HepG2 (cell line): ENCODE data around the gene SLC17A5. TPM values are rescaled to one million over a fixed set of nuclear protein-coding genes. Genes with fewer than 3 reads are reported as not detected.

Experiments used
- FOSL2 ChIP-seq: sonication (generic); formaldehyde crosslinking; IDR thresholded peaks from 2 replicates; pipeline ENCODE4 v1.4.0; 2020; ENCODE audit warnings: missing genetic modification reagents
- HDAC6 ChIP-seq: fragments of 200-600 bp; sonication (generic); IDR thresholded peaks from 2 replicates; pipeline ENCODE4 v1.7.0; 2017; ENCODE audit warnings: mild to moderate bottlenecking, antibody characterized with exemption, low read length, low read depth
- HIC2 ChIP-seq: sonication (generic); formaldehyde crosslinking; IDR thresholded peaks from 2 replicates; pipeline ENCODE4 v1.9.0; 2022; ENCODE audit warnings: low read depth, missing genetic modification reagents
- NAIF1 ChIP-seq: sonication (generic); formaldehyde crosslinking; IDR thresholded peaks from 2 replicates; pipeline ENCODE4 v1.5.0; 2020; ENCODE audit warnings: mild to moderate bottlenecking, missing genetic modification reagents, borderline replicate concordance
- RBM39 ChIP-seq: fragments of 200-400 bp; formaldehyde crosslinking; IDR thresholded peaks from one replicate; pipeline ENCODE4 v1.6.1; 2018; ENCODE audit warnings: antibody characterized with exemption, mild to moderate bottlenecking, low read depth, low read length; ENCODE audit not compliant: poor library complexity, severe bottlenecking
- RXRB ChIP-seq: IDR thresholded peaks from 2 replicates; pipeline ENCODE4 v1.6.1; 2016; ENCODE audit warnings: borderline replicate concordance, missing genetic modification reagents, missing compliant biosample characterization
- SALL1 ChIP-seq: sonication (generic); formaldehyde crosslinking; IDR thresholded peaks from 2 replicates; pipeline ENCODE4 v1.8.0; 2022; ENCODE audit warnings: mild to moderate bottlenecking, missing genetic modification reagents
- SOX6 ChIP-seq, 2 experiments: fragments of 450-650 bp in 1 of 2; sonication (generic) in 1 of 2; formaldehyde crosslinking in 1 of 2; IDR thresholded peaks; 2 replicates each; pipeline versions ENCODE4 v1.4.0 to v1.6.1; 2017 to 2020; ENCODE audit warnings: antibody characterized with exemption in 1 of 2, mild to moderate bottlenecking in 1 of 2, missing genetic modification reagents in 1 of 2
- STAG1 ChIP-seq: sonication (generic); formaldehyde crosslinking; IDR thresholded peaks from 2 replicates; pipeline ENCODE4 v1.4.0; 2020; ENCODE audit warnings: missing genetic modification reagents
- SYNCRIP ChIP-seq: fragments of 200-400 bp; formaldehyde crosslinking; IDR thresholded peaks from 2 replicates; pipeline ENCODE4 v1.6.1; 2018; ENCODE audit warnings: mild to moderate bottlenecking, low read depth, low read length; ENCODE audit not compliant: insufficient read depth
- ZBTB8A ChIP-seq: sonication (generic); formaldehyde crosslinking; IDR thresholded peaks from 2 replicates; pipeline ENCODE4 v1.4.0; 2020; ENCODE audit warnings: mild to moderate bottlenecking, low read depth, missing genetic modification reagents, borderline replicate concordance
- ZNF496 ChIP-seq: sonication (generic); formaldehyde crosslinking; IDR thresholded peaks from 2 replicates; pipeline ENCODE4 v1.8.1; 2023; ENCODE audit warnings: mild to moderate bottlenecking, moderate library complexity, missing genetic modification reagents; ENCODE audit not compliant: insufficient replicate concordance
- ZNF510 ChIP-seq: sonication (generic); formaldehyde crosslinking; IDR thresholded peaks from 2 replicates; pipeline ENCODE4 v1.4.0; 2020; ENCODE audit warnings: low read depth, mild to moderate bottlenecking, missing genetic modification reagents
- ZNF672 ChIP-seq: sonication (generic); formaldehyde crosslinking; IDR thresholded peaks from 2 replicates; pipeline ENCODE4 v1.8.1; 2022; ENCODE audit warnings: missing genetic modification reagents
- ZNF777 ChIP-seq: sonication (generic); formaldehyde crosslinking; IDR thresholded peaks from 2 replicates; pipeline ENCODE4 v1.4.0; 2020; ENCODE audit warnings: missing genetic modification reagents
- polyA plus RNA-seq, 8 experiments: library from polyadenylated mRNA; depleted of rRNA in 3 of 8; stranded (reverse) in 7 of 8; unstranded in 1 of 8; fragments of >200 nt; fragmentation: Illumina TruSeq in 4 of 8; extraction: Trizol in 4 of 8; gene quantifications; 2 replicates each; pipeline versions ENCODE4 v1.2.1 to v1.2.3, GENCODE V29; 2011 to 2016; ENCODE audit warnings: low read depth in 4 of 8, missing spikeins in 1 of 8, mixed read lengths in 1 of 8; ENCODE audit not compliant: insufficient read depth in 1 of 8
- total RNA-seq, 5 experiments: library from RNA; depleted of rRNA; stranded (reverse); fragments of >200 nt; fragmentation: Illumina TruSeq; extraction: Trizol; gene quantifications; 2 replicates each; pipeline ENCODE4 v1.2.3, GENCODE V29; 2016; ENCODE audit warnings: low read depth in 1 of 5
- TF ChIP-seq, protein P1 (sequence below): sonication (generic); formaldehyde crosslinking; IDR thresholded peaks from 2 replicates; pipeline ENCODE4 v1.9.0; 2021; ENCODE audit warnings: mild to moderate bottlenecking, missing genetic modification reagents
- TF ChIP-seq, protein P2 (sequence below): sonication (generic); formaldehyde crosslinking; IDR thresholded peaks from 2 replicates; pipeline ENCODE4 v1.4.0; 2020; ENCODE audit warnings: low read depth, mild to moderate bottlenecking, missing genetic modification reagents

The SLC17A5 gene
- total and polyA plus RNA-seq, 2 of the 13 experiments (the other 11 are each of a cell fraction or from before 2014, with no cell fraction given): 18.3 to 20.5 TPM

DNA sequence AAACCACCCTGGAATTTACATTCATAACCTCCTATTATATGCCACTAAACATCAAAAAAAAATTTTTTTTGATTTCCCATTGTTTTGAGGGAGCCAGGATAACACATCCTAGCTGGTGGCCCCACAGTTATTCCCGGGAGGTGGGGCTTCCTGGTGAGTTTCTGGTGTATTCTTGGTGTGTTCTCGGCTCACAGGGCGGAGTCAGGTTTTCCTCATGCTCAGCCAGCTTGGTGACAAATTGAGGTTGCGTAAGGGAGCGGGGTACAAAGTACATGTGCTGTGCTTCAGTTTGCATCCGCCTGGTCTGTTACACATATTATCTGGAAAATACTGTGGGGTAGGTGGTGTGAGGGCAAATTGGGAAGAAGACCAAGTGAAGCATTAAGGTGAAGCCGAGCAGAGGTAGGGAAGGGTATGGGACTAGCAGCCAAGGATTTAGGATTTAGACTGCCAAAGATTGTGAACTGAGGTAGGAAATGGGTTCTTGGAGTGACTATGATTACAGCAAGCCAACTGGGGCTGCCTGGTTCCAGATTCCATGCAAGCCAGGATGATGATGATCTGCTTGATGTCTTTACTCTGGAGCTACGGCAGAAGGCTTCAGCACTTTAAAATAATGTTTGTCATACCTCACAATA lies 86.7 kb downstream of the SLC17A5 start (continued):
- TF ChIP-seq, protein P1, sequence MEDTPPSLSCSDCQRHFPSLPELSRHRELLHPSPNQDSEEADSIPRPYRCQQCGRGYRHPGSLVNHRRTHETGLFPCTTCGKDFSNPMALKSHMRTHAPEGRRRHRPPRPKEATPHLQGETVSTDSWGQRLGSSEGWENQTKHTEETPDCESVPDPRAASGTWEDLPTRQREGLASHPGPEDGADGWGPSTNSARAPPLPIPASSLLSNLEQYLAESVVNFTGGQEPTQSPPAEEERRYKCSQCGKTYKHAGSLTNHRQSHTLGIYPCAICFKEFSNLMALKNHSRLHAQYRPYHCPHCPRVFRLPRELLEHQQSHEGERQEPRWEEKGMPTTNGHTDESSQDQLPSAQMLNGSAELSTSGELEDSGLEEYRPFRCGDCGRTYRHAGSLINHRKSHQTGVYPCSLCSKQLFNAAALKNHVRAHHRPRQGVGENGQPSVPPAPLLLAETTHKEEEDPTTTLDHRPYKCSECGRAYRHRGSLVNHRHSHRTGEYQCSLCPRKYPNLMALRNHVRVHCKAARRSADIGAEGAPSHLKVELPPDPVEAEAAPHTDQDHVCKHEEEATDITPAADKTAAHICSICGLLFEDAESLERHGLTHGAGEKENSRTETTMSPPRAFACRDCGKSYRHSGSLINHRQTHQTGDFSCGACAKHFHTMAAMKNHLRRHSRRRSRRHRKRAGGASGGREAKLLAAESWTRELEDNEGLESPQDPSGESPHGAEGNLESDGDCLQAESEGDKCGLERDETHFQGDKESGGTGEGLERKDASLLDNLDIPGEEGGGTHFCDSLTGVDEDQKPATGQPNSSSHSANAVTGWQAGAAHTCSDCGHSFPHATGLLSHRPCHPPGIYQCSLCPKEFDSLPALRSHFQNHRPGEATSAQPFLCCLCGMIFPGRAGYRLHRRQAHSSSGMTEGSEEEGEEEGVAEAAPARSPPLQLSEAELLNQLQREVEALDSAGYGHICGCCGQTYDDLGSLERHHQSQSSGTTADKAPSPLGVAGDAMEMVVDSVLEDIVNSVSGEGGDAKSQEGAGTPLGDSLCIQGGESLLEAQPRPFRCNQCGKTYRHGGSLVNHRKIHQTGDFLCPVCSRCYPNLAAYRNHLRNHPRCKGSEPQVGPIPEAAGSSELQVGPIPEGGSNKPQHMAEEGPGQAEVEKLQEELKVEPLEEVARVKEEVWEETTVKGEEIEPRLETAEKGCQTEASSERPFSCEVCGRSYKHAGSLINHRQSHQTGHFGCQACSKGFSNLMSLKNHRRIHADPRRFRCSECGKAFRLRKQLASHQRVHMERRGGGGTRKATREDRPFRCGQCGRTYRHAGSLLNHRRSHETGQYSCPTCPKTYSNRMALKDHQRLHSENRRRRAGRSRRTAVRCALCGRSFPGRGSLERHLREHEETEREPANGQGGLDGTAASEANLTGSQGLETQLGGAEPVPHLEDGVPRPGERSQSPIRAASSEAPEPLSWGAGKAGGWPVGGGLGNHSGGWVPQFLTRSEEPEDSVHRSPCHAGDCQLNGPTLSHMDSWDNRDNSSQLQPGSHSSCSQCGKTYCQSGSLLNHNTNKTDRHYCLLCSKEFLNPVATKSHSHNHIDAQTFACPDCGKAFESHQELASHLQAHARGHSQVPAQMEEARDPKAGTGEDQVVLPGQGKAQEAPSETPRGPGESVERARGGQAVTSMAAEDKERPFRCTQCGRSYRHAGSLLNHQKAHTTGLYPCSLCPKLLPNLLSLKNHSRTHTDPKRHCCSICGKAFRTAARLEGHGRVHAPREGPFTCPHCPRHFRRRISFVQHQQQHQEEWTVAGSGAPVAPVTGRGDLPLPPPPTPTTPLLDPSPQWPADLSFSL (CRISPR knock-in tag): no peak
- TF ChIP-seq FOSL2 (peak; percentile 88), HIC2 (no peak; the same call in 1 of the 2 replicates), ZNF510 (CRISPR knock-in tag) (peak; percentile 71; the same call in 1 of the 2 replicates), ZNF496 (CRISPR knock-in tag) (no peak), RXRB (CRISPR knock-in tag) (peak; percentile 93), ZNF777 (CRISPR knock-in tag) (0 out of 2 replicates have a peak, but pooled peaks have one; percentile 17), HDAC6 (no peak), ZNF672 (no peak), SYNCRIP (no peak), NAIF1 (CRISPR knock-in tag) (peak; percentile 76; the same call in 1 of the 2 replicates), RBM39 (no peak), STAG1 (no peak), SOX6 (IDR thresholded peaks at IDR 0.05) (no peak), SOX6 (CRISPR knock-in tag; IDR thresholded peaks at IDR 0.05) (peak; percentile 92), ZBTB8A (CRISPR knock-in tag) (no peak), SALL1 (CRISPR knock-in tag) (peak; percentile 97)
- TF ChIP-seq, protein P2, sequence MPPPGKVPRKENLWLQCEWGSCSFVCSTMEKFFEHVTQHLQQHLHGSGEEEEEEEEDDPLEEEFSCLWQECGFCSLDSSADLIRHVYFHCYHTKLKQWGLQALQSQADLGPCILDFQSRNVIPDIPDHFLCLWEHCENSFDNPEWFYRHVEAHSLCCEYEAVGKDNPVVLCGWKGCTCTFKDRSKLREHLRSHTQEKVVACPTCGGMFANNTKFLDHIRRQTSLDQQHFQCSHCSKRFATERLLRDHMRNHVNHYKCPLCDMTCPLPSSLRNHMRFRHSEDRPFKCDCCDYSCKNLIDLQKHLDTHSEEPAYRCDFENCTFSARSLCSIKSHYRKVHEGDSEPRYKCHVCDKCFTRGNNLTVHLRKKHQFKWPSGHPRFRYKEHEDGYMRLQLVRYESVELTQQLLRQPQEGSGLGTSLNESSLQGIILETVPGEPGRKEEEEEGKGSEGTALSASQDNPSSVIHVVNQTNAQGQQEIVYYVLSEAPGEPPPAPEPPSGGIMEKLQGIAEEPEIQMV (CRISPR knock-in tag): peak; percentile 79; the same call in 1 of the 2 replicates
